GM11168 (cell line): ENCODE results near the gene RPL18.
"Not testable (repeated sequence)": the region's sequence is repeated elsewhere in the genome, so short reads cannot be mapped to it uniquely, and the experiment has no call there.

Experiments used
- in situ Hi-C: fragments of 300-500 bp; cut with MboI; formaldehyde crosslinking; loops from one replicate; pipeline ENCODE4 v1.12.0; 2022; ENCODE audit warnings: low sequenced_read_pairs; ENCODE audit not compliant: unreplicated experiment

The RPL18 gene

GRCh38 chr19:48595171-48595570, 23.8 kb downstream of the RPL18 start:
- in situ Hi-C loops = no loop called here

GRCh38 chr19:48591021-48591420, 28.0 kb downstream of the RPL18 start:
- in situ Hi-C loops = no loop called here

- in situ Hi-C loops = loop anchor here (10.0 kb wide), 1 partner anchor 84 kb away; no protein-coding TSS in a partner anchor
These were observed 30.1 kb downstream of the RPL18 start for GRCh38 chr19:48588670-48589401.

- in situ Hi-C loops = loop anchor here (10.0 kb wide), 1 partner anchor 83 kb away; no protein-coding TSS in a partner anchor
These were observed 31.6 kb downstream of the RPL18 start for GRCh38 chr19:48587387-48587786.

- in situ Hi-C loops = loop anchor here (10.0 kb wide), 1 partner anchor 77 kb away; no protein-coding TSS in a partner anchor
These were observed 36.8 kb downstream of the RPL18 start for GRCh38 chr19:48582168-48582567.

GRCh38 chr19:48578891-48579290, 40.1 kb downstream of the RPL18 start:
- in situ Hi-C loops = no loop called here

- in situ Hi-C loops = not testable (repeated sequence)
These were observed 41.1 kb downstream of the RPL18 start for GRCh38 chr19:48577908-48578307.

GRCh38 chr19:48575931-48576622, 42.9 kb downstream of the RPL18 start:
- in situ Hi-C loops = no loop called here

- in situ Hi-C loops = no loop called here
These were observed 45.8 kb downstream of the RPL18 start for GRCh38 chr19:48573163-48573505.

- in situ Hi-C loops = no loop called here
These were observed 47.4 kb downstream of the RPL18 start for GRCh38 chr19:48571378-48572162.

- in situ Hi-C loops = no loop called here
These were observed 49.2 kb downstream of the RPL18 start for GRCh38 chr19:48569814-48570213.

GRCh38 chr19:48568345-48568886, 50.6 kb downstream of the RPL18 start:
- in situ Hi-C loops = no loop called here
